PC-9 (cell line): Measurements from ENCODE around the gene ANKS1B.

ENCODE experiments used
- CTCF ChIP-seq: fragments of 200-600 bp; sonication (generic); conservative IDR thresholded peaks from 2 replicates; pipeline ENCODE4 v1.6.1; 2017; ENCODE audit warnings: mixed run types, antibody characterized with exemption, mild to moderate bottlenecking, moderate library complexity
- EZH2 ChIP-seq: fragments of 200-600 bp; sonication (generic); IDR thresholded peaks from 2 replicates; pipeline ENCODE4 v1.8.0; 2017; ENCODE audit warnings: antibody characterized with exemption, low read depth

DNA sequence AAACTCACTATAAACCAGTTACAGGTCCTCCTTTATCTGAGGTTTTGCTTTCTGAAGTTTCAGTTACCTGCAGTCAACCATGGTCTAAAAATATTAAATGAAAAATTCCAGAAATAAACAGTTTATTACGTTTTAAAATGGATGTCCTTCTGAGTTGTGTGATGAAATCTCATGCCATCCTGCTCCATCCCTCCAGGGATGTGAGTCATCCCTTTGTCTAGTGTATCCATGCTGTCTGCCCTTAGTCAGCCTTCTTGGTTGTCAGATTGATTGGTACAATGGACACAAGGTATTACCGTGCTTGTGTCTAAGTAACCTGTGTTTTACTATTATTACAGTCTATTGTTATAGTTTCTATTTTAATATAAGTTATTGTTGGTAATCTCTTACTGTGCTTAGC, 1011.3 kb downstream of the ANKS1B start:
- no peak for TF ChIP-seq CTCF
- TF ChIP-seq EZH2 = no peak
